Mesenchymal stem cell (in vitro differentiated cells and primary cell): ENCODE data around the gene CSAG3.
"Not testable (repeated sequence)": the region's sequence is repeated elsewhere in the genome, so short reads cannot be mapped to it uniquely, and the experiment has no call there.

Experiments
- DNase-seq: peaks from one replicate; pipeline ENCODE4 v3.0.0-alpha.2; 2013
- H2AFZ ChIP-seq: one replicate; pipeline ENCODE4 v1.6.1; 2013; ENCODE audit warnings: low read depth, mild to moderate bottlenecking, control low read depth, inconsistent platforms, low read length, moderate library complexity
- H2AK5ac ChIP-seq: 2 replicates; pipeline ENCODE4 v1.6.1; 2013; ENCODE audit warnings: low read length, moderate library complexity, mild to moderate bottlenecking, inconsistent platforms; ENCODE audit not compliant: severe bottlenecking
- H2BK120ac ChIP-seq: one replicate; pipeline ENCODE4 v1.6.1; 2013; ENCODE audit warnings: low read depth, mild to moderate bottlenecking, inconsistent platforms, low read length, moderate library complexity
- H2BK12ac ChIP-seq, 2 experiments: one replicate each; pipeline ENCODE4 v1.6.1; 2013; ENCODE audit warnings: inconsistent platforms in 2 of 2, low read length in 2 of 2, mild to moderate bottlenecking in 2 of 2, moderate library complexity in 2 of 2, control low read depth in 1 of 2
- H2BK15ac ChIP-seq: one replicate; pipeline ENCODE4 v1.6.1; 2013; ENCODE audit warnings: mild to moderate bottlenecking, low read depth, inconsistent platforms; ENCODE audit not compliant: poor library complexity, severe bottlenecking
- H2BK5ac ChIP-seq: 2 replicates; pipeline ENCODE4 v1.6.1; 2013; ENCODE audit warnings: low read depth, mild to moderate bottlenecking, low read length, control low read depth, inconsistent platforms; ENCODE audit not compliant: poor library complexity, severe bottlenecking
- H3K14ac ChIP-seq, 2 experiments: one replicate each; pipeline ENCODE4 v1.6.1; 2013; ENCODE audit warnings: inconsistent platforms in 2 of 2, low read length in 2 of 2, control low read depth in 1 of 2, mild to moderate bottlenecking in 1 of 2, moderate library complexity in 1 of 2
- H3K18ac ChIP-seq, 2 experiments: one replicate each; pipeline ENCODE4 v1.6.1; 2013; ENCODE audit warnings: inconsistent platforms in 2 of 2, low read length in 2 of 2, control low read depth in 1 of 2, low read depth in 1 of 2, mild to moderate bottlenecking in 1 of 2
- H3K23ac ChIP-seq, 2 experiments: one replicate each; pipeline ENCODE4 v1.6.1; 2013; ENCODE audit warnings: inconsistent platforms in 2 of 2, low read length in 2 of 2, mild to moderate bottlenecking in 2 of 2, moderate library complexity in 2 of 2, control low read depth in 1 of 2
- H3K27ac ChIP-seq: 2 replicates; pipeline ENCODE4 v1.5.1; 2013; ENCODE audit warnings: mild to moderate bottlenecking, moderate library complexity, low read length, control low read depth, inconsistent platforms; ENCODE audit not compliant: poor library complexity, severe bottlenecking
- H3K27me3 ChIP-seq, 2 experiments: 2 replicates each; pipeline versions ENCODE4 v1.6.1 to v1.7.0; 2013; ENCODE audit warnings: low read length in 2 of 2, mild to moderate bottlenecking in 2 of 2, moderate library complexity in 2 of 2, control low read depth in 1 of 2, inconsistent platforms in 1 of 2; ENCODE audit not compliant: control insufficient read depth in 1 of 2, insufficient read depth in 1 of 2
- H3K36me3 ChIP-seq, 2 experiments: 2 replicates each; pipeline versions ENCODE4 v1.6.1 to v1.7.0; 2013; ENCODE audit warnings: low read length in 2 of 2, control low read depth in 1 of 2, inconsistent platforms in 1 of 2, low read depth in 1 of 2, mild to moderate bottlenecking in 1 of 2; ENCODE audit not compliant: insufficient read depth in 2 of 2, control insufficient read depth in 1 of 2
- H3K4ac ChIP-seq, 2 experiments: one replicate each; pipeline ENCODE4 v1.6.1; 2013; ENCODE audit warnings: inconsistent platforms in 2 of 2, low read length in 2 of 2, mild to moderate bottlenecking in 2 of 2, moderate library complexity in 2 of 2, control low read depth in 1 of 2, low read depth in 1 of 2
- H3K4me1 ChIP-seq: 2 replicates; pipeline ENCODE4 v1.6.1; 2013; ENCODE audit warnings: low read depth, low read length, control low read depth; ENCODE audit not compliant: control insufficient read depth, insufficient read depth
- H3K4me2 ChIP-seq: 2 replicates; pipeline ENCODE4 v1.6.1; 2013; ENCODE audit warnings: low read length, mild to moderate bottlenecking, inconsistent platforms; ENCODE audit not compliant: poor library complexity, severe bottlenecking
- H3K4me3 ChIP-seq, 2 experiments: 2 replicates each; pipeline versions ENCODE4 v1.5.1 to v1.7.0; 2013; ENCODE audit warnings: low read length in 2 of 2, mild to moderate bottlenecking in 2 of 2, control low read depth in 1 of 2, low read depth in 1 of 2; ENCODE audit not compliant: insufficient read depth in 1 of 2
- H3K79me1 ChIP-seq: replicated peaks from 2 replicates; pipeline ENCODE4 v1.6.1; 2013; ENCODE audit warnings: mild to moderate bottlenecking, control low read depth, low read length, inconsistent platforms; ENCODE audit not compliant: poor library complexity, severe bottlenecking
- H3K9ac ChIP-seq: 2 replicates; pipeline ENCODE4 v1.7.0; 2013; ENCODE audit warnings: mild to moderate bottlenecking, low read length, moderate library complexity
- H3K9me3 ChIP-seq: 2 replicates; pipeline ENCODE4 v1.7.0; 2013; ENCODE audit warnings: mild to moderate bottlenecking, low read length; ENCODE audit not compliant: control insufficient read depth
- H4K8ac ChIP-seq: one replicate; pipeline ENCODE4 v1.6.1; 2013; ENCODE audit warnings: inconsistent platforms, mild to moderate bottlenecking, low read length, moderate library complexity
- H4K91ac ChIP-seq: one replicate; pipeline ENCODE4 v1.6.1; 2013; ENCODE audit warnings: mild to moderate bottlenecking, low read length, inconsistent platforms
- WGBS: methylation state at CpG from one replicate; pipeline ENCODE4 v1.1.7; 2013; ENCODE audit warnings: mixed read lengths; 5-methylcytosine and 5-hydroxymethylcytosine counted together

Gene CSAG3

DNA sequence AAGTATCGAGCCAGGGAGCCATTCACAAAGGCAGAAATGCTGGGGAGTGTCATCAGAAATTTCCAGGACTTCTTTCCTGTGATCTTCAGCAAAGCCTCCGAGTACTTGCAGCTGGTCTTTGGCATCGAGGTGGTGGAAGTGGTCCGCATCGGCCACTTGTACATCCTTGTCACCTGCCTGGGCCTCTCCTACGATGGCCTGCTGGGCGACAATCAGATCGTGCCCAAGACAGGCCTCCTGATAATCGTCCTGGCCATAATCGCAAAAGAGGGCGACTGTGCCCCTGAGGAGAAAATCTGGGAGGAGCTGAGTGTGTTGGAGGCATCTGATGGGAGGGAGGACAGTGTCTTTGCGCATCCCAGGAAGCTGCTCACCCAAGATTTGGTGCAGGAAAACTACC, 22.5 kb upstream of the CSAG3 start:
- H4K91ac ChIP-seq, H2AK5ac ChIP-seq, H3K27me3 ChIP-seq, DNase-seq, H3K18ac ChIP-seq, H2BK5ac ChIP-seq, H3K4me2 ChIP-seq, H3K9ac ChIP-seq, H3K4me3 ChIP-seq, H3K4ac ChIP-seq, H3K9me3 ChIP-seq, H2BK12ac ChIP-seq, H3K4me1 ChIP-seq, H4K8ac ChIP-seq, H2BK120ac ChIP-seq, H3K36me3 ChIP-seq, H3K14ac ChIP-seq, H3K27ac ChIP-seq, H3K23ac ChIP-seq, H2AFZ ChIP-seq, H2BK15ac ChIP-seq, H3K79me1 ChIP-seq: not testable (repeated sequence)
- 84% methylated on average over 11 of the region's 12 CpGs for WGBS

DNA sequence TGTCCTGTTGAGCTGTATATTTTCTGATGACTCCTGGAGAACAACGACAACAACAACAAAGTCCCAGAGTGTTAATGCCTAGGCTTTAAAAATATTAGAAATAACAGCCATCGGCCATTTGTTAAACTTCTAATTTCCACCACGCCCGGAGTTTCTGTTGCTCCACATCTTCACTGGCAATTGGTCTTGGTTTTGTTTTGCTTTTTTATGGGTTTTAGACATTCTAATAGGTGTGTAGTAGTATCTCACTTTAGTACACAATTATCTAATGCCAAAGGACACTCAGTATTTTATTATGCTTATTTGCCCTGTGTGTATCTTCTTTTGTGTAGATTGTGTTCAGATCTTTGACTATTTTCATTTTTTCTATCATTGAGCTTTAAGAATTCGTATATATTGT, 20.5 kb upstream of the CSAG3 start:
- Histone ChIP-seq H3K4me1 (no peaks in the 10 kb centered on the region), H3K9ac (no peak overlapping the region), H3K27ac (no peak overlapping the region), H3K4me2 (no peak overlapping the region), H2AFZ (no peak overlapping the region), H4K91ac (no peak overlapping the region), H2AK5ac (no peak overlapping the region), H4K8ac (no peak overlapping the region), H3K36me3 (no peaks in the 10 kb centered on the region), H3K4me3 (no peak overlapping the region), H3K4ac (no peak overlapping the region), H2BK120ac (no peak overlapping the region), H2BK5ac (no peak overlapping the region), H3K18ac (no peak overlapping the region), H2BK15ac (no peak overlapping the region), H3K14ac (no peak overlapping the region), H2BK12ac (no peak overlapping the region), H3K9me3 (no peaks in the 10 kb centered on the region), H3K27me3 (peaks cover 0 to 6% of the 10 kb centered on the region in 2 experiments), H3K23ac (no peak overlapping the region), H3K79me1 (no peaks in the 10 kb centered on the region)
- no peak for DNase-seq
- WGBS, result no CpG with 5 or more reads among the region's 5 CpGs

DNA sequence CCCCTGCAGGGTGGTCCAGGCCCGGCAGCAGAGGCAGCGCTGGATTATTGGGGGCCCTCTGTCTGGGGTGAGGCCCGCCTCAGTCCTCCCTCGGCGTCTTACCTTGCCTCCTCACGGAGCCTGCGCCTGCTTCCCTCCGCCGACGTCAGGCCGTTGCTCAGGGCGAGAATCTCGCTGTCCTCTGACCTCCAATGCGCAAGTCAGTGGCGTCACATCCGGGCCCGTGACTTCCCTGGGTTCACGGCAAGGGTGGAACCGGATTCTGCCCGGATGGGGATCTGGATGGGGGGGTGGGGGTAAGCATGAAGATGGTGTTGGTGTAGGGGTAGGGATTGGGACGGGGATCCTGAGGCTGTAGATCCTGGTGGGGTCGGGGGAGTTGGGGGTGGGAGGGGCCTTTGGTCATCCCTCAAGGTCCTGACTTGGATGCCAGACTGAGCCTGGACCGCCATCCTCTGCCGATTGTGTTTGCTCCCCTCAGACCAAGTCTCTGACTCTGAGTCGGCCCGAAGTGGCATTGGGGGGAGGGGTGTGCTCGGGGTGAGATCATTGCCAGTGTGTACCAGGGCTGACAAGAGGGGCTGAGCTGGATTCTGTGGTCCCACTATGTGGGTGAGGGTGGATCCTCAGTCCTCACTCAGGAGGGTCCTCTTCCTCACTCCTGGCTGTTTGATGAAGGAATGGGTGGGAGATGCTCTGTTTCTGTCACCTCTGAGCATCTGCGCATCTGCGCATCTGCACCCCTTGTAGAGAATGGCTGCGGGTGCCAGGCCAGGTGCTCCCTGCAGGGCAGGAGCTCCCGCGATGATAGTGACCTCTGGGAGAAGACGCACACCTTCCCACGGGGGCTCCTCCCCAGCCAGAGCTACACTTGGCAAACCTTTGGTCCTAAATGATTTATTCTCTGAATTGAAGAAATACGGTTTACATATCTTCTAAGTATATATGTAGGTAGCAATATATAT, 5.0 kb upstream of the CSAG3 start, which contains the start of gene MAGEA2:
Gene MAGEA2, minus strand, starts transcription at position 157 of the 965 bp plus-strand sequence. CDS start 2,479 bp downstream, outside the sequence.
- not testable (repeated sequence) for H3K9ac ChIP-seq, H3K23ac ChIP-seq

DNA sequence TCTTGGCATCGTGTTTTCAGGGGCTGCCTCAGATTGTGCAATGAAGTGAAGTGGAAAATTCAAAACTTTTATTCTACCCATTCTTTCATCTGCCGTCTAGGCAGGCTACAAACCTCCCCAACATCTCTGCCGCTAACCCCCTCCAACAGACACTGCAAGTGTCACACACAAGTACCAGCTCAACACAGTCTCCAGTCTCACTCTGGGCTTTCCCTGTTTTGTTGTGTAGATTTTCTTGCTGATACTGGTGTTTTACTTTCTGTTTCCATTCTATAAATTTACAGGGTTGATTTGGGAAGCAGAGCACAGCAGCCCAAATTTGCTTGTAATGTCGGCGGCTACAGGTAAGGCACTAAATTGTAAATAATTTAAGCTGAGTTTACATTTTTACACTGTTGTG, 4.1 kb upstream of the CSAG3 start:
- H3K36me3 ChIP-seq, H4K8ac ChIP-seq, H3K4me3 ChIP-seq, H3K23ac ChIP-seq, H3K4me1 ChIP-seq, H2AFZ ChIP-seq, H3K27ac ChIP-seq, H2AK5ac ChIP-seq, H3K79me1 ChIP-seq, H2BK12ac ChIP-seq, H3K9me3 ChIP-seq, H3K14ac ChIP-seq, H3K18ac ChIP-seq, H2BK120ac ChIP-seq, H2BK15ac ChIP-seq, H4K91ac ChIP-seq, DNase-seq, H2BK5ac ChIP-seq, H3K4ac ChIP-seq, H3K27me3 ChIP-seq, H3K9ac ChIP-seq, H3K4me2 ChIP-seq: not testable (repeated sequence)
- WGBS, result no CpG with 5 or more reads among the region's 5 CpGs

More for the DNA sequence above, 5.0 kb upstream of the CSAG3 start, which contains the start of gene MAGEA2:
- H3K27me3 ChIP-seq, H3K4me2 ChIP-seq, H4K91ac ChIP-seq, H2AFZ ChIP-seq, H3K36me3 ChIP-seq, H3K14ac ChIP-seq, H3K4me1 ChIP-seq, H3K27ac ChIP-seq, H3K9me3 ChIP-seq, H4K8ac ChIP-seq, H2BK12ac ChIP-seq, DNase-seq, H2BK15ac ChIP-seq, H2BK5ac ChIP-seq, H3K18ac ChIP-seq, H3K4ac ChIP-seq, H3K79me1 ChIP-seq, H3K4me3 ChIP-seq, H2AK5ac ChIP-seq, H2BK120ac ChIP-seq: not testable (repeated sequence)
- WGBS, result no CpG with 5 or more reads among the region's 35 CpGs
